NCI-H2029 (cell line): Measurements from ENCODE around the gene RERE.
A peak's percentile ranks its signal among the peaks of the same experiment; 100 is the strongest.

ENCODE experiments used
- DNase-seq: peaks from one replicate; lab custom pipeline; 2025; lab: John Stamatoyannopoulos, UW

The RERE gene

GRCh38 chr1:8664887-8665286, 152.6 kb downstream of the RERE start:
- DNase-seq = no peak

GRCh38 chr1:8663915-8664329, 153.5 kb downstream of the RERE start:
- DNase-seq = no peak

- no peak for DNase-seq
Measured at GRCh38 chr1:8663090-8663802, 154.2 kb downstream of the RERE start.

GRCh38 chr1:8662380-8663072, 154.9 kb downstream of the RERE start:
- no peak for DNase-seq

- no peak for DNase-seq
Measured at GRCh38 chr1:8661185-8662110, 156.0 kb downstream of the RERE start.

- no peak for DNase-seq
Measured at GRCh38 chr1:8660411-8660828, 157.0 kb downstream of the RERE start.

GRCh38 chr1:8659593-8659992, 157.8 kb downstream of the RERE start:
- no peak for DNase-seq

GRCh38 chr1:8653878-8654277, 163.6 kb downstream of the RERE start:
- no peak for DNase-seq

- DNase-seq = no peak
Measured at GRCh38 chr1:8652467-8653046, 164.9 kb downstream of the RERE start.

- no peak for DNase-seq
Measured at GRCh38 chr1:8651962-8652361, 165.5 kb downstream of the RERE start.

GRCh38 chr1:8651236-8651890, 166.1 kb downstream of the RERE start:
- no peak for DNase-seq

- no peak for DNase-seq
Measured at GRCh38 chr1:8649875-8650274, 167.6 kb downstream of the RERE start.

GRCh38 chr1:8649027-8649426, 168.4 kb downstream of the RERE start:
- no peak for DNase-seq

GRCh38 chr1:8646996-8647395, 170.4 kb downstream of the RERE start:
- no peak for DNase-seq

- DNase-seq = peak; percentile 56
Measured at GRCh38 chr1:8646189-8646588, 171.3 kb downstream of the RERE start.

- DNase-seq = peak; percentile 34
Measured at GRCh38 chr1:8643542-8644536, 173.6 kb downstream of the RERE start.

GRCh38 chr1:8642114-8642513, 175.3 kb downstream of the RERE start:
- DNase-seq = no peak

- DNase-seq = no peak
Measured at GRCh38 chr1:8641377-8641997, 176.0 kb downstream of the RERE start.

- no peak for DNase-seq
Measured at GRCh38 chr1:8640950-8641349, 176.5 kb downstream of the RERE start.

GRCh38 chr1:8639148-8639547, 178.3 kb downstream of the RERE start:
- no peak for DNase-seq
